GM12878 (cell line): ENCODE data around the gene IQCF5.

ENCODE experiments used
- CTCF ChIP-seq, 3 experiments: IDR thresholded peaks in 2 of 3; conservative IDR thresholded peaks in 1 of 3; 2 replicates each; pipeline ENCODE4 v1.5.1; 2011; ENCODE audit warnings: low read depth in 3 of 3, low read length in 3 of 3, mild to moderate bottlenecking in 3 of 3, control low read depth in 2 of 3, moderate library complexity in 2 of 3, inconsistent platforms in 1 of 3, mixed read lengths in 1 of 3; ENCODE audit not compliant: control insufficient read depth in 2 of 3, insufficient read depth in 1 of 3; ENCODE audit errors: extremely low read depth in 1 of 3
- E2F4 ChIP-seq: IDR thresholded peaks from 2 replicates; pipeline ENCODE4 v1.6.1; 2012; ENCODE audit warnings: low read depth, low read length, improper control_type of control experiment
- ETV6 ChIP-seq, 2 experiments: fragments of 450-650 bp in 1 of 2; IDR thresholded peaks in 1 of 2; conservative IDR thresholded peaks in 1 of 2; 2 replicates each; pipeline ENCODE4 v1.6.1; 2014; ENCODE audit warnings: antibody characterized with exemption in 1 of 2, borderline replicate concordance in 1 of 2, low read depth in 1 of 2, mild to moderate bottlenecking in 1 of 2, moderate library complexity in 1 of 2
- EZH2 ChIP-seq: IDR thresholded peaks from 2 replicates; pipeline ENCODE4 v1.6.1; 2012; ENCODE audit warnings: low read depth, mild to moderate bottlenecking, control low read depth, inconsistent platforms, low read length, borderline replicate concordance; ENCODE audit not compliant: control insufficient read depth
- HCFC1 ChIP-seq: fragments of 150-350 bp; IDR thresholded peaks from 2 replicates; pipeline ENCODE4 v1.6.1; 2014; ENCODE audit warnings: low read length
- POLR2A ChIP-seq: IDR thresholded peaks from 2 replicates; pipeline ENCODE4 v1.6.1; 2011; ENCODE audit warnings: low read depth, mild to moderate bottlenecking, low read length
- RBBP5 ChIP-seq: fragments of 200-600 bp; sonication (generic); conservative IDR thresholded peaks from 2 replicates; pipeline ENCODE4 v1.6.1; 2016
- ZBED1 ChIP-seq: IDR thresholded peaks from 2 replicates; pipeline ENCODE4 v1.6.1; 2016; ENCODE audit warnings: borderline replicate concordance

GRCh38 chr3:51908026-51908425 lies 32.6 kb upstream of the IQCF5 start:
- TF ChIP-seq CTCF (IDR thresholded peaks at IDR 0.05 in 2 of 3, conservative IDR thresholded peaks at IDR 0.05 in 1 of 3; ENCODE audit: control insufficient read depth in 2 of 3, extremely low read depth in 1 of 3, insufficient read depth in 1 of 3, low read depth in 3 of 3, low read length in 3 of 3): no peak
- no peak for TF ChIP-seq EZH2
- no peak for TF ChIP-seq POLR2A
- TF ChIP-seq E2F4: no peak
- no peak for TF ChIP-seq ZBED1
- TF ChIP-seq HCFC1: no peak
- TF ChIP-seq RBBP5: no peak
- no peak for TF ChIP-seq ETV6 (conservative IDR thresholded peaks at IDR 0.05 in 1 of 2, IDR thresholded peaks at IDR 0.05 in 1 of 2; ENCODE audit: borderline replicate concordance in 1 of 2, low read depth in 1 of 2)
